ENCODE results near the gene TAF10.

The TAF10 gene

DNA sequence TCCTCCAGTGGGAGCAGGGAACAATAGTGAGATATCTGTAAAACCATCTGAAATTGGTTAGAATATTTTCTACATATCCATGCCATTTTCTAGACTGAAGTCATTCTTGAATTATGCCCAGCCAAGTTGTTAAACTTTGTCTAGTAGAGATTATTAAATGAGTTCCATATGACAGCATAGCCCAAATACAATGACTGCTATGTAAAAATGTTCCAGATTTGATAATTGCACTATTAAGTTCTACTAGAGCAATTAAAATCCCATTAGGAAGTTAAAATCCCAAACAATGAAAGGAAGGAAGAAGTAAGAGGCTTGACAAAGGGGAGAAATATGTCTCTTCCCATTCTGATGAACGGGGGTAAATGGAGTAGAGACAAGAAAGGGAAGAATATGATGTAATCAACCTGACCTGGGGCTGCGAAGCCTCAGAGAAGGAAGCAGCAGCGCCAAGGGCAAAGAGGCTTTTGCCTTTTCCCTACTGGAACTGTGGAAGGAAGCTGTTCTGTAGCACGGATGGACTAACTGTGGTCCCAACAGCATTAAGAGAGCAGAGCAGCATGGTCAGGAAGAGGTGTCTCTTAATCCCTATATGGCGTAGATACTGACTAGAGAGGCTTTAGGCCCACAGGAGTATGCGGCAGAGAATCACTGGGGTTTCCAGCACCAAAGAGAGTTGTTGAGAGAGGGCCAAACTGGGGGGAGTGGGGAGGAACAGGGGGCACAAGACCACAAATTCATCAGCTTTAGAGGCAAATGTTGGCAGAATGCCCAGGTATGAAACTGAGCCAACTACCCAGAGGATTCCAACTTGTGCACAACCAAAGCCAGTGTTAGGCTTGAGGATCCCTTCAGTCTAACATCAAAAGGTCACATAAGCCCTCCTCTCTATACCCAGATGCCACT, 35.3 kb downstream of the TAF10 start:
- DNase-seq, result peak; percentile 85

DNA sequence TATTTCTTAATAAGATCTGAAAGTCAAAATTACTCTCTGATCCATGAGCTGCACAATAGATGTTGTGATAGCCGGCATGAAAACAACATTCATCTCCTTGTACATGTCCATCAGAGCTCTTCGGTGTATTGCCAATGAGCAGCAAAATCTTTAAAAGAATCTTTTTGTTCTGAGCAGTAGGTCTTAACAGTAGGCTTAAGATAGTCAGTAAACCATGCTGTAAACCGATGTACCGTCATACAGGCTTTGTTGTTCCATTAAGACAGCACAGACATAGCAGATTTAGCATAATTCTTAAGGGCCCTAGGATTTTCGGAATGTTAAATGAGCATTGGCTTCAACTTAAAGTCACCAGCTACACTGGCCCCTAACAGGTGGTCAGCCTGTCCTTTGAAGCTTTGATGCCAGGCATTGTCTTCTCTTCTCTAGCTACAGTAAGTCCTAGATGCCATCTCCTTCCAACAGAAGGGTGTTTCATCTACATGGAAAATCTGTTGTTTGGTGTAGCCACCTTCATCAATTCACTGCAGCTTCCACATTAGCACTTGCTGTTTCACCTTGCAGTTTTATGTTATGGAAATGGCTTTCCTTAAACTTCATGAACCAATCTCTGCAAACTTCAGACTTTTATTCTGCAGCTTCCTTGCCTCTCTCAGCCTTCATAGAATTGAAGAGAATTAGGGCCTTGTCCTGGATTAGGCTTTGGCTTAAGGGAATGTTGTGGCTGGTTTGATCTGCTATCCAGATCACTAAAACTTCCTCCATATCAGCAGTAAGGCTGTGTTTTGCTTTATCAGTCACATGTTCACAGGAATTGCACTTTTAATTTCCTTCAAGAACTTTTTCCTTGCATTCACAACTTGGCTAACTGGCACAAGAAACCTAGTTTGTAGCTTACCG, 37.0 kb downstream of the TAF10 start:
- no peak for DNase-seq

GRCh38 chr11:6572215-6572614, 39.8 kb downstream of the TAF10 start:
- no peak for DNase-seq

DNA sequence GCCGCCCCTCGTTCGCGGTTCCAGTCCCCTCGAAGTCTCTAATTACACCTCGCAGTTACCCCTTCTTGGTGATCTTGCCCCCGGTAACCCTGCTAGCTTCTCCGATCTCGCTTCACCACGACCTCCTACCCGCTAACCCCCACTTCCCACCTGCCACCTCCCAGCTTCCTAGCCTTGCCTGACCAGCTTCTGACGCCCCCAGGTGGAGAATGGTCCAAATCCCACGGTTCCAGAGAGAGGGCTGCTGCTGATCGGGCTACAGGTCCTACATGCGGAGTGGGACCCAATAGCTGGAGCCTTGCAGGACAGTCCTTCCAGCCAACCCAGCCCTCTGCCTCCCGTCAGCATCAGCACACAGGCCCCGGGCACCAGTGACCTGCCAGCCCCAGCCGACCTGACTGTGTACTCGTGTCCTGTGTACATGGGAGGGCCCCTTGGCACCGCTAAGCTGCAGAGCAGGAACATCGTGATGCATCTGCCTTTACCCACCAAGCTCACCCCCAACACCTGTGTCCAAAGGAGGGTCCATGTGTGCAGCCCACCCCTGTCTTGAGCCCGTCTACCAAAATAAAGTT, 40.5 kb downstream of the TAF10 start:
- no peak for DNase-seq

DNA sequence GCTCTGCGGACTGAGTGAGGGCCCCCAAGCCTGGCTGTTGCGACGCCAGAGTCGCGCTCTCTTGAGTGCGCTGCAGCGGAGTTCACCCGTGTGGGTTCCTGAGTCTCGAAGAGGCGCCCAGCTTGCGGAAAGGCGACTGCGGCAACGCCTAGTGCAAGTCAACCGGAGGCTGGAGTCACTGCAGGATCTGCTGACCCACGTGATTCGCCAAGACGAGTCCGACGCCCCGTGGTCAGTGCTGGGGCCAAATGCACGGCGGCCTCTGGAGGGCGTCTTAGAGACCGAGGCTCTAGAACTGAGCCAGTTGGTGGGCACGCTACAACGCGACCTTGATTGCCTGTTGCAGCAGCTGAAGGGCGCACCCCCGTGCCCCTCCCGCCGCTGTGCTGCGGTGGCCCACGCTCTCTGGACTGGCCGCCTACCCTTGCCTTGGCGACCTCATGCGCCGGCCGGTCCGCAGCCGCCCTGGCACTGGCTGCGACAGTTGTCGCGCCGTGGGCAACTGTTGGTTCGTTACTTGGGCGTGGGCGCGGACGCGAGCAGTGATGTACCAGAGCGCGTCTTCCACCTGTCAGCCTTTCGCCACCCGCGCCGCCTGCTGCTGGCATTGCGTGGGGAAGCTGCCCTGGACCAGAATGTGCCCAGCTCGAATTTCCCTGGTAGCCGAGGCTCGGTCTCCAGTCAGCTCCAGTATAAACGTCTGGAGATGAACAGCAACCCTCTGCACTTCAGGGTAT, 41.2 kb downstream of the TAF10 start:
- DNase-seq, result no peak

DNA sequence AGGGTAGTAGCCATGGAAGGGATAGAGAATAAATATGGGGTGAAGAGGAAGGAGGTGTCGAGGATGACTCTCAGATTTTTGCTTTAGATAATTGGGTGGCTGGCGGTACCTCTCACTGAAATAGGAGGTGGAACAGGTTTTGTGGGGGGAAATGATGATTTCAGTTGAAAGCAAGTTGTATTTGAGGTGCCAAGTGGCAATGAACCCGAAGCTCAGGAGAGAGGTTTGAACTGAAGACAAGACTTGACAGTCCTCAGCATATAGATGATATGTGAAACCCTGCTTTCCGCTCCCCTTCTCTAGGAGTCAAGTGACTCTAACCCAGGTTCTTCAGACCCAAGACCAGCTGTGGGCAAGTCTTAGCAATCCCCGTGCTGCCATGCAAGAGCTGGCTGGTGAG, 42.3 kb downstream of the TAF10 start:
- no peak for DNase-seq

- DNase-seq, result peak; percentile 93
Measured at GRCh38 chr11:6568191-6568918, 43.7 kb downstream of the TAF10 start.

DNA sequence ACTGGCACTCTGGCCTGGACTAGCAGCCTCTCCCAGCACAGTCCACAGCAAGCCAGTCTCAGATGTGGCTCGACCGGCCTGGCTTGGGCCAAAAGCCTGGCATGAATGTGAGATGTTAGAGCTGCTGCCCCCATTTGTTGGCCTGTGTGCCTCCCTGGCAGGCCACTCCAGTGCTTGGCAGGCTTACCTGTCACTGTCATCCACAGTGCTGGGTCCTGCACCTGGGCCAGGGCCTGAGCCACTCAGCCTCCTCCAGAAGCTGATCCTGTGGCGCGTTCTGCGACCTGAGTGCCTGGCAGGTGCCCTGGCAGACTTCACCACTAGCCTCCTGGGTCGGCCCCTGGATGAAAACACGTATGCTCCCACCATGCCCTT, 44.7 kb downstream of the TAF10 start:
- peak; percentile 37 for DNase-seq

DNA sequence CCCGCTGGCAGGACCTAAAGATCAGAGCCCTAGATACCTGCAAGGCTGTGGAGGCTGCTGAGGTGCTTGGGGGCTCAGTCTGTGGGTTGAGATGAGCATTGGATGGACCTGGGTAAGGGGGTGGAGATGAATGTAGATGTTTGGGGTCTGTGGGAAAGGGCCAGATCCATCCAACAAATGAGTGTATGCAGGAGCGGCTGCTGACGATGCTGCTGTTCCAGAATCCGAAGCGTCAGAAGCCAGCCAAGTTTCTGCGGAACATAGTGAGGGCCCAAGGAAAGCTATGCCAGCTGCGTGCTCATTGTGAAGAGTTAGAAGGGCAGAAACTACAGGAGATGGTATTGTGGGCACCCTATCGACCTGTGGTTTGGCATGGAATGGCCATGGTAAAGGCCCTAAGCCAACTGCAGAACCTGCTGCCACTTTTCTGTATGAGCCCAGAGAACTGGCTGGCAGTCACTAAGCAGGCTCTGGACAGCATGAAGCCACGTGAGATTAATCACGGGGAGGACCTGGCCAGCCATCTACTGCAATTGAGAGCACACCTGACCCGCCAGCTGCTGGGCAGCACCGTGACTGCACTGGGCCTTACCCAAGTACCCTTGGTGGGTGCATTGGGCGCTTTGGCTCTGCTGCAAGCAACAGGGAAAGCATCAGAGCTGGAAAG, 45.2 kb downstream of the TAF10 start:
- peak; percentile 51 for DNase-seq

GRCh38 chr11:6565988-6566703, 45.9 kb downstream of the TAF10 start:
- DNase-seq, result no peak

DNA sequence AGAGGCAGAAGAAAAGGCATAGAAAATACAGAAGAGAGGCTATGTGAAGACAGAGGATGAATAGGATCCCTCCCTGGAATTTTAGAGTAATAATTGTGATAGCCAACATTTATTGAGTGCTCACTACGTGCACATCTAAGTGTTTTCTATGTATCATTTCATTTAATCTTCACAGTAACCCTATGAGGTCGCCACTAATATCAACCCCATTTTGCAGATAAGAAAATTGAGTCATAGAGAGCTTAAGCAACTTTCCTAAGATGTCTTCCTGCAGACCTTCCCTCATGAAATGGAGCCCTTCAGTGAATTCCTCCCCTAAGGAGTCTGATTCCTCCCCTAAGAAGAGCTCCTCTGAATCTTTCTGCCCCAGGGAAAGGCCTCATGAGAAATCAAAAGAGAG, 46.7 kb downstream of the TAF10 start:
- no peak for DNase-seq

GRCh38 chr11:6563667-6564066, 48.3 kb downstream of the TAF10 start:
- DNase-seq, result no peak

DNA sequence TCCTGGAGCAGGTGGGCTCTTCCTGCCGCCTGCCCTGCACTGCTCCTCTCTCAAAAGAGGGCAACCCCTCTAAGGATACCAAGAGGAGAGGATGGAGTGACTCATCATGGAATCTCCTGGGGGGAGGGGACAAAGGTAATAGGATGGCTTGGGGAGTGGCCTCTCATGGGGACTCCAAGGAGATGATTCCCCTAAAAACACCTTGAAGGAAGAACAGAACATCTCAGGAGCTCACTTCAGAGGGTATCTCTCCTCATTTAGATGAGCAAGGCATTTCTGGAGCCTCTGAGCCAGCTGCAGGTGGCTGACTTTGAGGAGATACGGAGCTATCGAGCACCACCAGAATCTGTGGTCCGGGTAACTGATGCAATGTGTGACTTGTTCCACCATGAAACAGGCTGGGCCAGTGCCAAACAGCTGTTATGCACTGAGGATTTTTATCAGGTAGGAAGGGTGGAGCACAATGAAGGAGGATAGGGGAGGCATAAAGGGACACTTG, 48.8 kb downstream of the TAF10 start:
- DNase-seq, result peak; percentile 44

DNA sequence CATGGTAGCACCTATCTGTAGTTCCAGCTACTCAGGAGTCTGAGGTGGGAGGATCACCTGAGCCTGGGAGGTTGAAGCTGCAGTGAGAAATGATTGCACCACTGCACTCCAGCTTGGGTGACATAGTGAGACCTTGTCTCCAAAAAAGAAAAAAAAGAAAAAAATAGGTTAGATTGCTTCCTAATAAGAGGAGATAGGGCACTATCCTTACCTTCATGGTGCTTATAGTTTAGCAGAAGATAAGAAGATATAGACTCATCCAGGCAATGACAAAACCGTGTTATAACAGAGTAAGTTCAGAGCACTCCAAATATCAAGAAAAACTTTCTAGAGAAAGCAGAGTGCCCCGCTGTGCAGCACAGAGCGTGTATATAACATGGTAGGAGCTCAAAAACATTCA, 50.7 kb downstream of the TAF10 start:
- DNase-seq, result no peak
